Measurements from ENCODE around the gene ERBB4. TPM values are rescaled to one million over a fixed set of nuclear protein-coding genes. Genes with fewer than 3 reads are reported as not detected.

Gene ERBB4
- total RNA-seq, 1 experiment from 2014 or later, result 0.15 TPM

DNA sequence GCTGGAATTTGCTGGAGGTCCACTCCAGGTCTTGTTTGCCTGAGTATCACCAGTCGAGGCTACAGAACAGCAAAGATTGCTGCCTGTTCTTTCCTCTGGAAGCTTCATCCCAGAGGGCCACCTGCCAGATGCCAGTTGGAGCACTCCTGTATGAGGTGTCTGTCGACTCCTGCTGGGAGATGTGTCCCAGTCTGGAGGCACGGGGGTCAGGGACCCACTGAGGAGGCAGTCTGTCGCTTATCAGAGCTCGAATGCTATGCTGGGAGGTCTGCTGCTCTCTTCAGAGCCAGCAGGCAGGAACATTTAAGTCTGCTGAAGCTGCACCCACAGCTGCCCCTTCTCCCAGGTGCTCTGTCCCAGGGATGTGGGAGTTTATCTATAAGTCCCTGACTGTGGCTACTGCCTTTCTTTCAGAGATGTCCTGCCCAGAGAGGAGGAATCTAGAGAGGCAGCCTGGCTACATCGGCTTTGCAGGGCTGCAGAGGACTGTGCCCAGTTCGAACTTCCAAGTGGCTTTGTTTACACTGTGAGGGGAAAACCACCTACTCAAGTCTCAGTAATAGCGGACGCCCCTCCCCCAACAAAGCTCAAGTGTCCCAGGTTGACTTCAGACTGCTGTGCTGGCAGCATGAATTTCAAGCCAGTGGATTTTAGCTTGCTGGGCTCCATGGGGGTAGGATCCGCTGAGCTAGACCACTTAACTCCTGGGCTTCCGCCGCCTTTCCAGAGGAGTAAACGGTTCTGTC lies 301.1 kb downstream of the ERBB4 start:
- H3K27me3 ChIP-seq (ENCODE audit: control insufficient read depth, insufficient read depth, low read length), result no peaks in the 10 kb centered on the region
- ChIA-PET CTCF (no interaction called here), POLR2A (no interaction called here)
- no peak for TF ChIP-seq TCF7L2 (IDR thresholded peaks at IDR 0.05; ENCODE audit: low read depth, low read length)
- TF ChIP-seq, protein P1, sequence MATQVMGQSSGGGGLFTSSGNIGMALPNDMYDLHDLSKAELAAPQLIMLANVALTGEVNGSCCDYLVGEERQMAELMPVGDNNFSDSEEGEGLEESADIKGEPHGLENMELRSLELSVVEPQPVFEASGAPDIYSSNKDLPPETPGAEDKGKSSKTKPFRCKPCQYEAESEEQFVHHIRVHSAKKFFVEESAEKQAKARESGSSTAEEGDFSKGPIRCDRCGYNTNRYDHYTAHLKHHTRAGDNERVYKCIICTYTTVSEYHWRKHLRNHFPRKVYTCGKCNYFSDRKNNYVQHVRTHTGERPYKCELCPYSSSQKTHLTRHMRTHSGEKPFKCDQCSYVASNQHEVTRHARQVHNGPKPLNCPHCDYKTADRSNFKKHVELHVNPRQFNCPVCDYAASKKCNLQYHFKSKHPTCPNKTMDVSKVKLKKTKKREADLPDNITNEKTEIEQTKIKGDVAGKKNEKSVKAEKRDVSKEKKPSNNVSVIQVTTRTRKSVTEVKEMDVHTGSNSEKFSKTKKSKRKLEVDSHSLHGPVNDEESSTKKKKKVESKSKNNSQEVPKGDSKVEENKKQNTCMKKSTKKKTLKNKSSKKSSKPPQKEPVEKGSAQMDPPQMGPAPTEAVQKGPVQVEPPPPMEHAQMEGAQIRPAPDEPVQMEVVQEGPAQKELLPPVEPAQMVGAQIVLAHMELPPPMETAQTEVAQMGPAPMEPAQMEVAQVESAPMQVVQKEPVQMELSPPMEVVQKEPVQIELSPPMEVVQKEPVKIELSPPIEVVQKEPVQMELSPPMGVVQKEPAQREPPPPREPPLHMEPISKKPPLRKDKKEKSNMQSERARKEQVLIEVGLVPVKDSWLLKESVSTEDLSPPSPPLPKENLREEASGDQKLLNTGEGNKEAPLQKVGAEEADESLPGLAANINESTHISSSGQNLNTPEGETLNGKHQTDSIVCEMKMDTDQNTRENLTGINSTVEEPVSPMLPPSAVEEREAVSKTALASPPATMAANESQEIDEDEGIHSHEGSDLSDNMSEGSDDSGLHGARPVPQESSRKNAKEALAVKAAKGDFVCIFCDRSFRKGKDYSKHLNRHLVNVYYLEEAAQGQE (IDR thresholded peaks at IDR 0.05; ENCODE audit: insufficient read depth in 1 of 2, low read depth in 2 of 2, low read length in 1 of 2), result no peak
- no peak for TF ChIP-seq POLR2AphosphoS5 (IDR thresholded peaks at IDR 0.05; ENCODE audit: low read depth, low read length)
- TF ChIP-seq, protein P2, sequence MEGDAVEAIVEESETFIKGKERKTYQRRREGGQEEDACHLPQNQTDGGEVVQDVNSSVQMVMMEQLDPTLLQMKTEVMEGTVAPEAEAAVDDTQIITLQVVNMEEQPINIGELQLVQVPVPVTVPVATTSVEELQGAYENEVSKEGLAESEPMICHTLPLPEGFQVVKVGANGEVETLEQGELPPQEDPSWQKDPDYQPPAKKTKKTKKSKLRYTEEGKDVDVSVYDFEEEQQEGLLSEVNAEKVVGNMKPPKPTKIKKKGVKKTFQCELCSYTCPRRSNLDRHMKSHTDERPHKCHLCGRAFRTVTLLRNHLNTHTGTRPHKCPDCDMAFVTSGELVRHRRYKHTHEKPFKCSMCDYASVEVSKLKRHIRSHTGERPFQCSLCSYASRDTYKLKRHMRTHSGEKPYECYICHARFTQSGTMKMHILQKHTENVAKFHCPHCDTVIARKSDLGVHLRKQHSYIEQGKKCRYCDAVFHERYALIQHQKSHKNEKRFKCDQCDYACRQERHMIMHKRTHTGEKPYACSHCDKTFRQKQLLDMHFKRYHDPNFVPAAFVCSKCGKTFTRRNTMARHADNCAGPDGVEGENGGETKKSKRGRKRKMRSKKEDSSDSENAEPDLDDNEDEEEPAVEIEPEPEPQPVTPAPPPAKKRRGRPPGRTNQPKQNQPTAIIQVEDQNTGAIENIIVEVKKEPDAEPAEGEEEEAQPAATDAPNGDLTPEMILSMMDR (IDR thresholded peaks at IDR 0.05), result no peak
- TF ChIP-seq SIN3A (IDR thresholded peaks at IDR 0.05; ENCODE audit: borderline replicate concordance, insufficient read depth, low read depth, low read length), result no peak
- intact Hi-C loops (cut with micrococcal nuclease; ENCODE audit: unreplicated experiment), result no loop called here
- H3K4me1 ChIP-seq (ENCODE audit: control insufficient read depth, insufficient read depth, low read length), result no peaks in the 10 kb centered on the region
- ATAC-seq (no peak), DNase-seq (ENCODE audit: low read depth, low spot score) (no peak)
- in situ Hi-C loops (cut with HindIII; ENCODE audit: low pct_unique_long_range_greater_than_20kb, low sequenced_read_pairs), result no loop called here
- no TSS peak for BruUV-seq (replicated peaks)
- no peak overlapping the region for H3K27ac ChIP-seq (ENCODE audit: low read length)
- no peaks in the 10 kb centered on the region for H3K9me3 ChIP-seq (ENCODE audit: control insufficient read depth, insufficient read depth, low read depth, low read length)
- H3K4me3 ChIP-seq (ENCODE audit: low read depth in 2 of 2, low read length in 2 of 2), result no peak overlapping the region
- H3K36me3 ChIP-seq (ENCODE audit: control insufficient read depth, insufficient read depth, low read length), result no peaks in the 10 kb centered on the region

DNA sequence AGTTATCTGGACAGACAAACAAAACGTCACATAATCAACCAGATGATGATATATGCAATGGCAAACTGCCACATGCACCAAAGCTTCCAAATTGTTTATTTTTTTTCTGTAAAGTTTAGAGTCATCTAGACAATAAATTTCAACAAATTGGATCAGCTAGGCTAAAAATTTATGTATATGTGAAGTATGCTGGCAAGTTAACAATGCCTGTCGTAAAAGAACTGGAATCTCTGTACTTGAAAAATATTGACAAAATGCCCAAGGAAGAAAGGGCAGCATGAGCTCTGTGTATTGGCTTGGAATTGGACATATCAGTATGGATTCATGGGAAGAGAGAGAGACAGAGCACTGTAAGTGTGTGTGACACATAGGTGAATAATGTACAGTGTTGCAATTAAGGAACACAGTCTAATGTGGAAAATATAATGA lies 309.8 kb downstream of the ERBB4 start:
- TF ChIP-seq, protein P1 (IDR thresholded peaks at IDR 0.05; ENCODE audit: insufficient read depth in 1 of 2, low read depth in 2 of 2, low read length in 1 of 2), result no peak
- TF ChIP-seq, protein P2 (IDR thresholded peaks at IDR 0.05), result no peak
- TF ChIP-seq TCF7L2 (IDR thresholded peaks at IDR 0.05; ENCODE audit: low read depth, low read length) (no peak), POLR2AphosphoS5 (IDR thresholded peaks at IDR 0.05; ENCODE audit: low read depth, low read length) (no peak), SIN3A (IDR thresholded peaks at IDR 0.05; ENCODE audit: borderline replicate concordance, insufficient read depth, low read depth, low read length) (no peak)
- Histone ChIP-seq H3K4me1 (ENCODE audit: control insufficient read depth, insufficient read depth, low read length) (no peaks in the 10 kb centered on the region), H3K27me3 (ENCODE audit: control insufficient read depth, insufficient read depth, low read length) (no peaks in the 10 kb centered on the region), H3K4me3 (ENCODE audit: low read depth in 2 of 2, low read length in 2 of 2) (no peak overlapping the region), H3K36me3 (ENCODE audit: control insufficient read depth, insufficient read depth, low read length) (no peaks in the 10 kb centered on the region), H3K27ac (ENCODE audit: low read length) (no peak overlapping the region), H3K9me3 (ENCODE audit: control insufficient read depth, insufficient read depth, low read depth, low read length) (no peaks in the 10 kb centered on the region)
- in situ Hi-C loops (cut with HindIII; ENCODE audit: low pct_unique_long_range_greater_than_20kb, low sequenced_read_pairs), result no loop called here
- ATAC-seq, result no peak
- ChIA-PET CTCF (no interaction called here), POLR2A (no interaction called here)
- no peak for DNase-seq (ENCODE audit: low read depth, low spot score)
- intact Hi-C loops (cut with micrococcal nuclease; ENCODE audit: unreplicated experiment), result no loop called here
- BruUV-seq (replicated peaks), result no TSS peak
